Effector memory CD4-positive, alpha-beta T cell (primary cell): ENCODE measurements around the gene GMEB2.

Experiments
- DNase-seq, 3 donors: peaks; one replicate each; pipeline ENCODE4 v3.0.0-alpha.2; 2020
- H3K27ac ChIP-seq: 2 replicates; pipeline ENCODE4 v1.7.0; 2013; ENCODE audit warnings: mild to moderate bottlenecking, low read length, moderate library complexity; ENCODE audit not compliant: insufficient read depth, poor library complexity, severe bottlenecking
- H3K27me3 ChIP-seq: replicated peaks from 2 replicates; pipeline ENCODE4 v1.7.0; 2013; ENCODE audit warnings: mild to moderate bottlenecking, low read length; ENCODE audit not compliant: insufficient read depth, control insufficient read depth, poor library complexity, severe bottlenecking
- H3K36me3 ChIP-seq: 2 replicates; pipeline ENCODE4 v1.7.0; 2013; ENCODE audit warnings: mild to moderate bottlenecking, low read length, moderate library complexity; ENCODE audit not compliant: control insufficient read depth, insufficient read depth
- H3K4me1 ChIP-seq: 2 replicates; pipeline ENCODE4 v1.7.0; 2013; ENCODE audit warnings: low read length, mild to moderate bottlenecking; ENCODE audit not compliant: control insufficient read depth, insufficient read depth, poor library complexity, severe bottlenecking
- H3K4me3 ChIP-seq: 2 replicates; pipeline ENCODE4 v1.7.0; 2013; ENCODE audit warnings: low read length, low read depth, mild to moderate bottlenecking; ENCODE audit not compliant: insufficient read depth, poor library complexity, severe bottlenecking
- H3K9me3 ChIP-seq: 2 replicates; pipeline ENCODE4 v1.7.0; 2013; ENCODE audit warnings: mild to moderate bottlenecking, low read length, moderate library complexity; ENCODE audit not compliant: control insufficient read depth

GMEB2 gene

DNA sequence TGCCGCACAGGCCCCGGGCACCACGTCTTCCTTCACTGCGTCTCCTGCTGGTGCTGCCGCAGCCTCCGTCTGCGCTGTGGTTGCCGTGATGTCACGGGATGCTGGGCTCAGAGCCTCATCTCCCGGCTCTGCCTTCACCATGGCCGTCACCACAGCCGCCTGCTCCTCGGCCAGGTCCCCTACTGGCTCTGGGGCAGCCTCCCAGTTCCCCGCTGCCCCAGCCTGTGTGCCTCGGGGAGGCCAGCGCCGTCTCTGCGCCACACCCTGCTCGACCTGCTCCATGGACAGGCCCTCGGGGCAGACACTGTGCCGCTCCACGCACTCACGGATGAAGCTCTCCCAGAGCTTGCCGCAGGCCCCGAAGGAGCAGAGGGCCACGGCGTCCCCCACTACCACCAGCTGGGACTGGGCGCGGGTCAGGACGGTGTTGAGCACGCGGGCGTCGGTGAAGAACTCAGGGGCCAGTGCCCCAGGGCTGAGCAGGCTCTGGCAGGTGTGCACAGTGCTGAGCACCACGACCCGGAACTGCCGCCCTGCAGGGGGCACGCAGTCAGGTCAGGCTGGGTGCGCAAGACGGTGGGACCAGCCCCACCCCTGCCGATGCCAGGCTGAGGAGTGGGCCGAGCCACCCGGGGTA, 61.1 kb downstream of the GMEB2 start:
- Histone ChIP-seq H3K27me3 (no peaks in the 10 kb centered on the region), H3K4me1 (peaks cover 23% of the 10 kb centered on the region), H3K4me3 (no peak overlapping the region), H3K9me3 (no peaks in the 10 kb centered on the region), H3K36me3 (peaks cover 42% of the 10 kb centered on the region), H3K27ac (no peak overlapping the region)
- no peak for DNase-seq

DNA sequence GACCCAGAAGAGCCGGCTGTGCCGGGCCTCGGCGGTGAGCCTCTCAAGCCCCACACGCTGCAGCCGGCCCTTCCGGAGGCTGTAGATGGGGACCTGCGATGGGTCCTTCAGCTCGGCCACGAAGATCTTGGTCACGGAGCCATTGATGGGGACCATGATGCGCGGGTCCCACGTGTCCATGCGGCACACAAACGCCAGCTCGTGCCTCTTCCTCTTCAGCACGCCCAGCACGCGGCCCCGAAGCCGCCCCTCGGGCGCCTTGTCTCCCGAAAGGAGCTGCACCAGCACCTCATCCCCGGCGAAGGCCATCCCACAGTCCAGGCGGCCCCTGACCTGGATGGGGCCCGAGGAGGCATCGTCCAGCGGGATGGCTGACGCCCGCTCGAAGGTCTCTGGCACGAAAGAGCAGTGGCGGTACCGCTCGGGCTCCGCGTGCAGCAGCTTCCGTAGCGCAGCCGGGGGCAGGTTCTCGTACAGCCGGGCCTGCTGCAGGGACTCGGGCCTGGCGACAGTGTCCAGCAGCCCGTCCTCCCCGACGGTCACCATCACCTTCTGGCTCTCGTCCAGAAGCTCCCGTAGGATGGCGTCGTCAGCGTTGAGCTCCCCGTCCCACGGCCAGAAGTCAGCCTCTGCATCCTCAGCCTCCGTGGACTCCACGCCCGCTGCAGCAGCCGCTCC, 61.7 kb downstream of the GMEB2 start:
- H3K36me3 ChIP-seq, result peaks cover 48% of the 10 kb centered on the region
- H3K27ac ChIP-seq, result no peak overlapping the region
- no peaks in the 10 kb centered on the region for H3K27me3 ChIP-seq
- H3K9me3 ChIP-seq, result no peaks in the 10 kb centered on the region
- no peak overlapping the region for H3K4me3 ChIP-seq
- no peak for DNase-seq
- H3K4me1 ChIP-seq, result peaks cover 23% of the 10 kb centered on the region

- no peaks in the 10 kb centered on the region for H3K9me3 ChIP-seq
- no peak for DNase-seq
- H3K36me3 ChIP-seq, result peaks cover 48% of the 10 kb centered on the region
- H3K4me1 ChIP-seq, result peaks cover 18% of the 10 kb centered on the region
- H3K27me3 ChIP-seq, result no peaks in the 10 kb centered on the region
- no peak overlapping the region for H3K4me3 ChIP-seq
- no peak overlapping the region for H3K27ac ChIP-seq
Measured at GRCh38 chr20:63564036-63564810, 62.7 kb downstream of the GMEB2 start.

DNA sequence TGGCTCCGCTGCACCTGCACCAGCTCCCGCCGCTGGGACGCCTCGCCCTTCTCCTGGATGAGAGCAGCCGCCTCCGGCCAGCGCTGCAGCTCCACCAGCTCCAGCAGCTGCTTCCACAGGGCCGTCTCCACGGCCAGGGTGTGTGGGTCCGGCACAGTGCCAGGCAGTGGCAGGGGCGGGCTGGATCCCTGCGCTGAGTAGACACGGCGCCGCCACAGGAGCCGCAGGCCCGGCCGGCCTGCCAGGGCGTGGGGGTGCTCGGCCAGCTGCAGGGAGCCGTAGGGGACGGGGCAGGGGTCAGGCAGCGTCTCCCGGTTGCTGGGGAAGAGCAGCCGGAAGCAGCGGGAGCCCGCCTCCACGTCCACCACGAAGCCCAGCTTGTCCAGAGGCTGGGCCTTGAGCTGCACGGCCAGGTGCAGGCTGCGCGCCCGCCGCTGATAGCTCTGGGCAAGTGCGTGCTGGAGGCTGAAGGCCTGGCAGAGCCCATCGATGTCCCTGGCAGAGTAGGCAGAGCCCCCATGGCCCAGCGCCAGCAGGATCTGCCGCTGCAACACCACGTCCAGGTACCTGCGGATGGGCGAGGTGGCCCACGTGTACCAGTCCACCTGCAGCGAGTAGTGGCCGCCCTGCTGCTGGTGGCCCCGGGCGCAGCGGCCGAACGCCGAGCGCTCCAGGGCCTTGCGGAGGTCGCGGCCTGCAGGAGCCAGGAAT, 63.5 kb downstream of the GMEB2 start:
- Histone ChIP-seq H3K4me1 (peaks cover 10% of the 10 kb centered on the region), H3K27me3 (no peaks in the 10 kb centered on the region), H3K27ac (no peak overlapping the region), H3K36me3 (peaks cover 48% of the 10 kb centered on the region), H3K4me3 (no peak overlapping the region), H3K9me3 (no peaks in the 10 kb centered on the region)
- no peak for DNase-seq

GRCh38 chr20:63562461-63563224, 64.3 kb downstream of the GMEB2 start:
- Histone ChIP-seq H3K36me3 (peaks cover 48% of the 10 kb centered on the region), H3K9me3 (no peaks in the 10 kb centered on the region), H3K4me1 (peaks cover 3% of the 10 kb centered on the region), H3K27me3 (no peaks in the 10 kb centered on the region), H3K4me3 (no peak overlapping the region), H3K27ac (no peak overlapping the region)
- DNase-seq, result no peak

GRCh38 chr20:63561624-63562396, 65.1 kb downstream of the GMEB2 start:
- Histone ChIP-seq H3K27me3 (no peaks in the 10 kb centered on the region), H3K4me3 (no peak overlapping the region), H3K36me3 (peaks cover 48% of the 10 kb centered on the region), H3K27ac (no peak overlapping the region), H3K9me3 (no peaks in the 10 kb centered on the region), H3K4me1 (no peaks in the 10 kb centered on the region)
- no peak for DNase-seq

GRCh38 chr20:63560856-63561609, 65.9 kb downstream of the GMEB2 start:
- Histone ChIP-seq H3K4me3 (no peak overlapping the region), H3K27ac (no peak overlapping the region), H3K4me1 (no peaks in the 10 kb centered on the region), H3K27me3 (no peaks in the 10 kb centered on the region), H3K9me3 (no peaks in the 10 kb centered on the region), H3K36me3 (peaks cover 48% of the 10 kb centered on the region)
- DNase-seq, result no peak

DNA sequence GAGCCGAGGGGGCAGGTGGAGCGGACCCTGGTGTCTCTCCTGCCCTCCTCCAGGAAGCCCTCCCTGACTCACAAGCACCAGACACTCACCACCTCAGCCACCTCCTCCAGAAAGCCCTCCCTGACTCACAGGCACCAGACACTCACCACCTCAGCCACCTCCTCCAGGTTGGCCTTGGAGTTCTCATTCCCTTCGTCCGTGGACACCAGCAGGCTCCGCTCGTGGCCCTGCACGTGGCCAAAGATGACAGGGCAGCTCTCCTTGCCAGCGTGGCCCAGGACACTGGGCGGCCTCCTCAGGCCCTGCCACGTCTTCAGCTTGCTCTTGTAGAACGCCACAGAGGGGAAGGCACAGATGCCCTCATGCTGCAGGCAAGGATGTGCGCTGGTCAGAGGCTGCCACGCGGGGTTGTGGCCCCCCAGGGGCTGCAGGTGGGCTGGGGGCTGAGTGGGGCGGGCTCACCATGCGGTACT, 66.5 kb downstream of the GMEB2 start:
- Histone ChIP-seq H3K36me3 (peaks cover 48% of the 10 kb centered on the region), H3K4me1 (no peaks in the 10 kb centered on the region), H3K27me3 (no peaks in the 10 kb centered on the region), H3K27ac (no peak overlapping the region), H3K9me3 (no peaks in the 10 kb centered on the region), H3K4me3 (no peak overlapping the region)
- DNase-seq, result no peak
